Measurements from ENCODE around the gene EZH1.

Gene EZH1

DNA sequence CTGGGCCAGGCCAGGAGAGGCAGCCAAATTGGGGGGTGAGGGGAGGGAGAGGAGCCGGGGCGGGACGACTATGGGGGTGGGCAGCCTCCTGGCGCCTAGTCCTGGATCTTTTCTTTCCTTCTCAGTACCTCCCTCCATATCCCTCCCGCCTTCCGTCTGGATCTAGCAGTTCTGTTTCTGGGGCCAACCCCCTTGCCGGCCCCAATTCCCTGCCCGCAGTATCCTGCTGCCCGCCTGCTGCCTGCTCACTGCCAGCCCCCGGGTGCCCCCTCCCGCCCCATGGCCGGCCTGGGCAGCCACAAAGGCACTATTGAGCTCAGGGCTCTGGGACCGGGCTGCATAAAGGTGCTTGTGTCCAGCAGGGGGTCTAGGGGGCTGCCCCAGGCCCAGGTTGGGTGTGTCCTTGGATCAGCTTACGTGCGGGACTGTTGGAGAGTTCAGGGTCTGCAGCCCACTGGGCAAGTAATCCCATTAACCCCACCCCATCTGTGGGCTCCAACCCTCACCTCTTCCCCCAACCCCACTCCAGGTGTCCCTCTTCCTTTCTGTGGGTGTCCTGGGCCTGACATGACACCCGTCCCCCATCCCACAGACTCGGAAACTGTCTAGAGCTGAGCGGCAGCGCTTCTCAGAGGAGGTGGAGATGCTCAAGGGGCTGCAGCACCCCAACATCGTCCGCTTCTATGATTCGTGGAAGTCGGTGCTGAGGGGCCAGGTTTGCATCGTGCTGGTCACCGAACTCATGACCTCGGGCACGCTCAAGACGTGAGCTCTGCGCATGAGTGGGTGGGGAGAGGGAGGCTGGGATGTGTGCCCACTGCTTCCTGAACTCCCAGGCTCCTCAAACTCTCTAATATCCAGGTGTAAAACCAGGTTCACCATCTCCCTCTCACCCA is 37.6 kb upstream of the EZH1 start:
- TF ChIP-seq FOXM1 (IDR thresholded peaks at IDR 0.05; ENCODE audit: borderline replicate concordance, low read depth) = no peak
- no peak for TF ChIP-seq TEAD4 (IDR thresholded peaks at IDR 0.05)
- no peak for TF ChIP-seq RAD21 (IDR thresholded peaks at IDR 0.05; ENCODE audit: low read depth)
- TF ChIP-seq, protein P1, sequence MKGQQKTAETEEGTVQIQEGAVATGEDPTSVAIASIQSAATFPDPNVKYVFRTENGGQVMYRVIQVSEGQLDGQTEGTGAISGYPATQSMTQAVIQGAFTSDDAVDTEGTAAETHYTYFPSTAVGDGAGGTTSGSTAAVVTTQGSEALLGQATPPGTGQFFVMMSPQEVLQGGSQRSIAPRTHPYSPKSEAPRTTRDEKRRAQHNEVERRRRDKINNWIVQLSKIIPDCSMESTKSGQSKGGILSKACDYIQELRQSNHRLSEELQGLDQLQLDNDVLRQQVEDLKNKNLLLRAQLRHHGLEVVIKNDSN (IDR thresholded peaks at IDR 0.05) = no peak
- no peak for TF ChIP-seq CEBPB (IDR thresholded peaks at IDR 0.05)

DNA sequence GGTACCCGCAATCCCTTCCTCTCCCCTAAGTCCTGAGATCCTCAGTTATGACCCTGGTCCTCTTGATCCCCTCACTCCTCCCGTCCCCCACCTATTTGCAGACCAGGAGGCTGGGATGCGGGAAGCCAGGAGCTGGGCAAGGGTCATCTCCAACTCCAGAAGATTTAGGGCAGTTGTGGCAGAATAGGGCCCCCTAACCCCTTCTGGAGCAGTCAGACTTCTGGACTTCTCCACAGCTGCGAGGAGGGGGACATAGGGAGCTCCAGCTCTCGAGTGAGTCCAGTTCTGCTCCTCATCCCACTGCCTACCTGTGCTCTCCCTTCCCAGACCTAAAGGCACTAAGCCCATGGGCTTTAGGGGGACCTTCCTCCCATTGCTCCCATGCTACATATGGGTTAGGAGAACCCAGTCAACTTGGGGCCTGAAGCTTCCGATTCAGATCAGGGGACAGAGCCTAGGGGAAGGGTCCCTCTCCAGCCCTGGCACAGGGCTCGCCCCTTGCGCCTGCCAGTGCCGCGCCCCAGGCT is 36.9 kb upstream of the EZH1 start:
- TF ChIP-seq ZBTB7A (IDR thresholded peaks at IDR 0.05; ENCODE audit: low read depth) = no peak
- TF ChIP-seq TAF1 (IDR thresholded peaks at IDR 0.05; ENCODE audit: low read depth) = no peak
- TF ChIP-seq, protein P2, sequence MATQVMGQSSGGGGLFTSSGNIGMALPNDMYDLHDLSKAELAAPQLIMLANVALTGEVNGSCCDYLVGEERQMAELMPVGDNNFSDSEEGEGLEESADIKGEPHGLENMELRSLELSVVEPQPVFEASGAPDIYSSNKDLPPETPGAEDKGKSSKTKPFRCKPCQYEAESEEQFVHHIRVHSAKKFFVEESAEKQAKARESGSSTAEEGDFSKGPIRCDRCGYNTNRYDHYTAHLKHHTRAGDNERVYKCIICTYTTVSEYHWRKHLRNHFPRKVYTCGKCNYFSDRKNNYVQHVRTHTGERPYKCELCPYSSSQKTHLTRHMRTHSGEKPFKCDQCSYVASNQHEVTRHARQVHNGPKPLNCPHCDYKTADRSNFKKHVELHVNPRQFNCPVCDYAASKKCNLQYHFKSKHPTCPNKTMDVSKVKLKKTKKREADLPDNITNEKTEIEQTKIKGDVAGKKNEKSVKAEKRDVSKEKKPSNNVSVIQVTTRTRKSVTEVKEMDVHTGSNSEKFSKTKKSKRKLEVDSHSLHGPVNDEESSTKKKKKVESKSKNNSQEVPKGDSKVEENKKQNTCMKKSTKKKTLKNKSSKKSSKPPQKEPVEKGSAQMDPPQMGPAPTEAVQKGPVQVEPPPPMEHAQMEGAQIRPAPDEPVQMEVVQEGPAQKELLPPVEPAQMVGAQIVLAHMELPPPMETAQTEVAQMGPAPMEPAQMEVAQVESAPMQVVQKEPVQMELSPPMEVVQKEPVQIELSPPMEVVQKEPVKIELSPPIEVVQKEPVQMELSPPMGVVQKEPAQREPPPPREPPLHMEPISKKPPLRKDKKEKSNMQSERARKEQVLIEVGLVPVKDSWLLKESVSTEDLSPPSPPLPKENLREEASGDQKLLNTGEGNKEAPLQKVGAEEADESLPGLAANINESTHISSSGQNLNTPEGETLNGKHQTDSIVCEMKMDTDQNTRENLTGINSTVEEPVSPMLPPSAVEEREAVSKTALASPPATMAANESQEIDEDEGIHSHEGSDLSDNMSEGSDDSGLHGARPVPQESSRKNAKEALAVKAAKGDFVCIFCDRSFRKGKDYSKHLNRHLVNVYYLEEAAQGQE (IDR thresholded peaks at IDR 0.05; ENCODE audit: low read depth) = no peak
- no peak for TF ChIP-seq CEBPB (IDR thresholded peaks at IDR 0.05)
- TF ChIP-seq, protein P1 (IDR thresholded peaks at IDR 0.05) = no peak
- TF ChIP-seq NFIC (IDR thresholded peaks at IDR 0.05) = no peak
- TF ChIP-seq YY1 (IDR thresholded peaks at IDR 0.05; ENCODE audit: low read depth) = no peak
- TF ChIP-seq CREB1 (IDR thresholded peaks at IDR 0.05; ENCODE audit: low read depth) = no peak
- no peak for TF ChIP-seq FOXM1 (IDR thresholded peaks at IDR 0.05; ENCODE audit: borderline replicate concordance, low read depth)
- no peak for TF ChIP-seq EGR1 (IDR thresholded peaks at IDR 0.05)
- no peak for TF ChIP-seq TEAD4 (IDR thresholded peaks at IDR 0.05)
- TF ChIP-seq, protein P3, sequence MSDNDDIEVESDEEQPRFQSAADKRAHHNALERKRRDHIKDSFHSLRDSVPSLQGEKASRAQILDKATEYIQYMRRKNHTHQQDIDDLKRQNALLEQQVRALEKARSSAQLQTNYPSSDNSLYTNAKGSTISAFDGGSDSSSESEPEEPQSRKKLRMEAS (IDR thresholded peaks at IDR 0.05) = no peak
- TF ChIP-seq RAD21 (IDR thresholded peaks at IDR 0.05; ENCODE audit: low read depth) = no peak
- TF ChIP-seq TCF12 (IDR thresholded peaks at IDR 0.05; ENCODE audit: low read depth) = no peak
- TF ChIP-seq EP300 (IDR thresholded peaks at IDR 0.05; ENCODE audit: borderline replicate concordance) = no peak

DNA sequence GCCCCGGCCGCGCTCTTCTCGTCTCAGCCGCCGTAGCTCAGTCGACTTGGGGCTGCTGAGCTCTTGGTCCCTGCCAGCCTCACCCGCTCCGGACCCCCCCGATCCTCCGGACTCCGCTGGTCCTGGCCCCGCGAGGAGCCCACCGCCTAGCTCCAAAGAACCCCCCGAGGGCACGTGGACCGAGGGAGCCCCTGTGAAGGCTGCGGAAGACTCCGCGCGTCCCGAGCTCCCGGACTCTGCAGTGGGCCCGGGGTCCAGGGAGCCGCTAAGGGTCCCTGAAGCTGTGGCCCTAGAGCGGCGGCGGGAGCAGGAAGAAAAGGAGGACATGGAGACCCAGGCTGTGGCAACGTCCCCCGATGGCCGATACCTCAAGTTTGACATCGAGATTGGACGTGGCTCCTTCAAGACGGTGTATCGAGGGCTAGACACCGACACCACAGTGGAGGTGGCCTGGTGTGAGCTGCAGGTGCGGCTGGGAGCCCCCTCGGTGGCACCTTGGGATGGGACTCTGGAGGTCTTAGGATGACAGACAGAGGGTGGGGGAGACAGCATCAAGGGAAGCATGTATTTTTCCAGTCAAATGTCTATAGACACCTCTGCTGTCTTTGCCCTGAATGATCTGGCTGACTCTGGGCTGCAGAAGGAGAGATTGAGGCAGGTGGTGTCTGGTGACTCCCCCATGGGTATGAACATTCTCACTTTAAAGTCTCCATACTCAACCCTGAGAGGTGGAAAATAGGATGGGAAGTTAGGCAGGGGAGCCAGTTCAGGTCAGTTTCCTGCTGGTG is 36.2 kb upstream of the EZH1 start:
- TF ChIP-seq YY1 (IDR thresholded peaks at IDR 0.05; ENCODE audit: low read depth) = no peak
- TF ChIP-seq, protein P1 (IDR thresholded peaks at IDR 0.05) = no peak
- TF ChIP-seq, protein P2 (IDR thresholded peaks at IDR 0.05; ENCODE audit: low read depth) = no peak

DNA sequence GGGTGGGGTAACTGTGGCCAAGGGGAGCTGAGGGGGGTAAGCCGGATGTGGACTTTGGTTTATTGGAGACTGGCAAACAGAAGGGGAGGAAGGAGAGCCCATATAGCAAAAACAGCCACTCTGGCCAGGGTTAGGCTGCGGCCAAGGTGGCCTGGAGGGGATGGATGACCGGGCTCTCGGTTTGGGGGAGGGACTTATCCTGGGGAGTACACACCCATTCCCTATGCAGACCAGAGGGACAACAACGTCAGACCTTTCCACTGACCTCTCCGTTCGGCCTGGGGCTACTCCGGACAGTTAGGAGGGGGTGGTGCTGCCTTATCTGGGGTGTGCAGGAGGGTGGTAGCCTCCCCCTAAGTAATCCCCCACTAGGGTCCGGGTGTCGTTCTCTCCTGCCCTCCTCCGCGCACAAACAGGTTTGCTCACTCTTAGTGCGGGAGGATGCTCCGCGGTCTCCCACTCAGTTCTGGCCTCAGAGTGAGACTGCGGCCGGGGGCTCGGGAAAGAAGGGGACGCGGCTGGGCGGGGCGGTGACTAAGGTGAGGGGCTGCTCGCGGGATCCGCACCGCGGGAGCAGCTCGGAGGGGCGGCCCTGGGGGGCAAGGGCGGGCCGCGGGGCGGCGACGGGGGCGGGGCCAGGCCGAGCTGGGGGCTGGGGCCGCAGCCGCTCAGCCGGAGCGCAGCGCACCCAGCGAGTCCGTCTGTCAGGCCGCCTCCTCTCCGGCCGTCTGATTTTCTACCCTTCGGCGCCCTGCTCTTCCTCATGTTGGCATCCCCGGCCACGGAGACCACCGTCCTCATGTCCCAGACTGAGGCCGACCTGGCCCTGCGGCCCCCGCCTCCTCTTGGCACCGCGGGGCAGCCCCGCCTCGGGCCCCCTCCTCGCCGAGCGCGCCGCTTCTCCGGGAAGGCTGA is 35.4 kb upstream of the EZH1 start, which contains the start of gene WNK4:
Gene WNK4, plus strand, starts transcription at position 675 of the 915 bp plus-strand sequence. Its CDS starts 89 bp downstream, at position 764.
- TF ChIP-seq EGR1 (IDR thresholded peaks at IDR 0.05) = no peak
- TF ChIP-seq EP300 (IDR thresholded peaks at IDR 0.05; ENCODE audit: borderline replicate concordance) = no peak
- TF ChIP-seq NFIC (IDR thresholded peaks at IDR 0.05) = no peak
- no peak for TF ChIP-seq CEBPB (IDR thresholded peaks at IDR 0.05)
- TF ChIP-seq, protein P2 (IDR thresholded peaks at IDR 0.05; ENCODE audit: low read depth) = no peak
- TF ChIP-seq TCF12 (IDR thresholded peaks at IDR 0.05; ENCODE audit: low read depth) = no peak
- no peak for TF ChIP-seq TEAD4 (IDR thresholded peaks at IDR 0.05)
- TF ChIP-seq, protein P1 (IDR thresholded peaks at IDR 0.05) = no peak
- no peak for TF ChIP-seq TAF1 (IDR thresholded peaks at IDR 0.05; ENCODE audit: low read depth)
- TF ChIP-seq CREB1 (IDR thresholded peaks at IDR 0.05; ENCODE audit: low read depth) = no peak
- TF ChIP-seq RAD21 (IDR thresholded peaks at IDR 0.05; ENCODE audit: low read depth) = no peak
- TF ChIP-seq YY1 (IDR thresholded peaks at IDR 0.05; ENCODE audit: low read depth) = no peak
- no peak for TF ChIP-seq FOXM1 (IDR thresholded peaks at IDR 0.05; ENCODE audit: borderline replicate concordance, low read depth)
- TF ChIP-seq ZBTB7A (IDR thresholded peaks at IDR 0.05; ENCODE audit: low read depth) = no peak

Data from Ishikawa (cell line).